GM19238 (cell line): ENCODE measurements around the gene GIMAP7.
"Not testable (repeated sequence)": the region's sequence is repeated elsewhere in the genome, so short reads cannot be mapped to it uniquely, and the experiment has no call there.

Experiments used
- DNase-seq: peaks from one replicate; pipeline ENCODE4 v3.0.0; 2011; ENCODE audit warnings: low spot score; ENCODE audit not compliant: insufficient read length

The GIMAP7 gene

DNA sequence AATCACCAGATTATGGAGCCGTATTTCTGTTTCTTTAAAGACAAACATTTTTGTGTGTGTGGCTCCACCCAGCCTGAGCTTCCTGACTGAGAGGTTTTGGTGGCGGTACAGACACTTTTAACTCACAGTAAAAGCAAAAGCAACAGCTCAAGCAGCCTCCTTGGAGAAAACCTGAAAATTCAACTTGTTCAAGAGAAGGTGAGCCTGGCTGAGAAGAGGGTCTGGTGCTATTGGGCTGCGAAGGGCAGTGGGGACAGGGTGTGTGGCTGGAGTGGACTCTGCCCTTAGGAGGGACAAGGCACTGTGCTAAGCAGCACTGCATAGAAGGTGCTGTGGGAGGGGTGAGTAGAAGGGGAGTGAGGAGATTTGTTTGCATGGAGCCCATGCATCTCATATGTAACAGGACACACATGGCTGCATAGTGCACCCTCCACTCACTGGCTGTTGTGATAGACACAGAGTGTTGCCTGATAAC is at the start of gene GIMAP7:
TSS of gene GIMAP7 (plus strand) at position 125 of the 475 bp plus-strand sequence. CDS start 5,103 bp downstream, outside the sequence.
- no peak for DNase-seq

DNA sequence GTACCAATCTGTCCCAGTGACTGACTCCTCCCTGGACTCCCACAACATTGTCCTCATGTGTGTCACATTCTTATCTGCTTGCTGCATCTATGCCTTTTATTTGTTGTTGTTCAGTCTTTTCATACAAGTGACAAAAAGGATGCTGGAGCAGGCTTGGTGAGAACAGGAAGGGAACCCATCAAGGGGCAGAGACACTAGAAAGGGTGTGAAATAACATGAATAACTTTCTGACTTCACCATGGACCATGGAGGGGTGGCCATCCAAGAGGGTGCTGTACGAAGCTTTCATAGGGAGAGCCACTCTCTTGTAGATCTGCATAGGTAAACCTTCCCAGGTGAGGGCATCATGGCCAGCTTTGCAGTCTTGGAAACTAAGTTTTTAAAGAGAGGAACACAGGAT is 49.7 kb upstream of the GIMAP7 start:
- no peak for DNase-seq

DNA sequence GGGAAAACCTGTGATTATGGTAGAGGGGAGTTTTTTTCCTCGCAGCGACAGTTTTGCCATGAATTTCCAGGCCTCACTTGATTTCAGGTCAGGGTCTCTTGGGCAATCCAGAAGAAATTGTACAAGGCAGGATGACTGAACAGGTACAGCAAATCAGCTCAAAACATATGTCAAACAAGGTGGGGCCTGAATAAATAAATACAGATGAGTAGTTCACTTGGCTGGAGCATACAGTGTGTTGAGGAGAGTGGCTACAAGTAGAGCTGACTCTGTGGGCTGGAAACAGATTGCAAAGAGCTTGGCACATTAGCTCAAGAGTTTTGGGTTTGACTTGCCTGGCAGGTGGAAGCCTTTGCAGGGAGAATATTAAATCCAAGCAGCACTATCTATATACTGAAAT is 49.3 kb upstream of the GIMAP7 start:
- DNase-seq, result no peak

DNA sequence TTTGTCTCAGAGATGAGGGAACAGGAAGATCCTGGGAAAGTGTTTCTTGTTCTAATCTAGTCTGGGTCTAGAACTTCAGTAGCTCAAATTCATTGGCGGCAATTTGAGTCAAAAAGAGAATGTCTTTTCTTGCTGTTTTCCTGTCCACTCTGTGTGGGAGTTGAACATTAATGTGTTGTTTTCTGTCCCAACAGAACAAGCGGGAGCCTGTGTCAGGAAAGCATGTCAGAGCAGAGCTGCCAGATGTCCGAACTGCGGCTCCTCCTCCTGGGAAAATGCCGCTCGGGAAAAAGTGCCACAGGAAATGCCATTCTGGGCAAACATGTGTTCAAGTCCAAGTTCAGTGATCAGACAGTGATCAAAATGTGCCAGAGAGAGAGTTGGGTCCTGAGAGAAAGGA is 48.2 kb upstream of the GIMAP7 start:
- DNase-seq, result no peak

DNA sequence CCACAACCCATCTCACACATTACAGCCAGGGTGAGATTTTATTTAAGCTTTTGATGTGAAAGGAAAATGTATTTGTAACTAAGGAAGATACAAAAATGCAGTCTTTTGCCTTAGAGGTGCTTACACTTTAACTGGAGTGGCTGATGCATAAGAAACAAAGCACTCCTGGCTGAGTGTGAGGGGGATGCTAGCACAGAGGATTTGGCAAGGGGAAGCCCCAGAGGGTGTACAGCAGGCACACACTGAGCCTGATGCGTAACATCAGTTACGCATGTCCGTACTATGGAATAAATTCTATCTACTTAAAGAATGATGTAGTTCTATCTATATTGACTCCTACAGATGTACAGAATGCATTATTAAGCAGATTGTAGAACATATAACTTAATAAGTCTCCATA is 46.4 kb upstream of the GIMAP7 start:
- DNase-seq, result no peak

DNA sequence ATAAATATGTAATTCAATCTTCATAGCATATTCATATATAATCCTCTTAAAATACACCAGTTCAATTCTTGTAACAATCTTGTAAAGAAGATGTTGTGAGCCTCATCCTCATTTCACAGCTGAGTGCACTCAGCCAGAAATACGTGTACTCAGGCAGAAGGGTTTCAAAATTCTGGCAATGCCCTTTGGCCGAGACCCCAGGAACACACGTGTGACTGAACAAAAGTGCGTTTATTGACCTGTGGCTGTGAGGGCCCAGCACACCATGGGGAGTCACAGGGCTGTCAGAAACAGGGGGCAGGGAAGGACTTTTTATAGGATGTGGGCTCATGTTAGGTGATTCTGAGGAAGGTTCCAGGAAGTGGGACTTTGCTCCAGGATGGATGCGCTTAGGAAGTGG is 42.8 kb upstream of the GIMAP7 start:
- no peak for DNase-seq

DNA sequence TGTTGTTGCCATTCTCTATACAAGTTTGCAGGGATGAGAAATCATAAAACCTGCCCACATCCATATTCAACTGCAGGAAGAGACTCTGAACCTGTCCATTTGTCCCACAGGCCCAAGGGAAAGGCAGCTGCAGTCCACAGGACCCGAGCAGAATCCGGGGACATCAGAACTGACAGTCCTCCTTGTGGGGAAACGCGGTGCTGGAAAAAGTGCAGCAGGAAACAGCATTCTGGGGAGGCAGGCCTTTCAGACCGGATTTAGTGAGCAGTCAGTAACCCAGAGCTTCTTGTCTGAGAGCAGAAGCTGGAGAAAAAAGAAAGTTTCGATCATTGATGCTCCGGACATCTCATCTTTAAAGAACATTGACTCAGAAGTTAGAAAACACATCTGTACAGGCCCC is 40.8 kb upstream of the GIMAP7 start:
- DNase-seq, result no peak

DNA sequence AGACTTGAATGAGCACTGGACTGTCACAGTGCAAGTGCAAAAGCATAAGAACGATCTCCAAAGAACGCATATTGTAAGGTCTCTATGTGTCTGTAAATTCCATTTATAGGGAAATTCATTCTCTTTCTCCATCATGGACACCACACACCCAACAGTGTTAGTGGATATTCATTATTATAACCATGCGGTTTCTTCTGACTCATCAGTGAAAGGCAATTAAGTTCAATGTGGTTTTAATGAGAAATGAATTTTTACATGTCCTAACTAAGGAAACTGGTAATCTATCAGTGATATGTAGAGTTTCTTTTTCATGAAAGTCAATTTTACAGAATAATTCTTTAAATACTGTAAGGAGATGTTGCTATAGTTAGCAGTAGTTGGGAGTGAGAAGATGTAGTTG is 38.4 kb upstream of the GIMAP7 start:
- DNase-seq, result no peak

DNA sequence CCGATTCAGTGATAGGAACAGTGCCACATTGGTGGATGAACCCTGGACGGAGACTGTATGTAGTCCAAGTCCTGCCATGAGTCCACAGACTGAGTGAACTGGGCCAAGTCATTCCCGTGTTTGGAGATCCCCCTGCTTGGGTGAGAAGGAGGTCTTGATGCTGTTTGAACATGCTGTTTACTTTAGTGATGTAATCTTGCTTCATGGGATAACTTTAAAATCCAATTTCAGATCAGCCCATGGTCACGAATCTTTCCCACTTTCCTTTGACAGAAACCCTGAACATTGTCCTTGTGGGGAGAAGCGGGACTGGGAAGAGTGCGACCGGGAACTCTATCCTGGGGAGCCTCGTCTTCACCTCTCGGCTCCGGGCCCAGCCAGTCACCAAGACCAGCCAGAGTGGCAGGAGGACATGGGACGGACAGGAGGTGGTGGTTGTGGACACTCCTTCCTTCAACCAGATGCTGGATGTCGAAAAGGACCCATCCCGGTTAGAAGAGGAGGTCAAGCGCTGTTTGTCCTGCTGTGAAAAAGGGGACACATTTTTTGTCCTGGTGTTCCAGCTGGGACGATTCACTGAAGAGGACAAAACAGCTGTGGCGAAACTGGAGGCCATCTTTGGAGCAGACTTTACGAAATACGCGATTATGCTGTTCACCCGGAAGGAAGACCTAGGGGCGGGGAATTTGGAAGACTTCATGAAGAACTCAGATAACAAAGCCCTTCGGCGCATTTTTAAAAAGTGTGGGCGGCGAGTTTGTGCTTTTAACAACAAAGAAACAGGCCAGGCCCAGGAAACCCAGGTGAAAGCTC is 37.6 kb upstream of the GIMAP7 start:
- no peak for DNase-seq

DNA sequence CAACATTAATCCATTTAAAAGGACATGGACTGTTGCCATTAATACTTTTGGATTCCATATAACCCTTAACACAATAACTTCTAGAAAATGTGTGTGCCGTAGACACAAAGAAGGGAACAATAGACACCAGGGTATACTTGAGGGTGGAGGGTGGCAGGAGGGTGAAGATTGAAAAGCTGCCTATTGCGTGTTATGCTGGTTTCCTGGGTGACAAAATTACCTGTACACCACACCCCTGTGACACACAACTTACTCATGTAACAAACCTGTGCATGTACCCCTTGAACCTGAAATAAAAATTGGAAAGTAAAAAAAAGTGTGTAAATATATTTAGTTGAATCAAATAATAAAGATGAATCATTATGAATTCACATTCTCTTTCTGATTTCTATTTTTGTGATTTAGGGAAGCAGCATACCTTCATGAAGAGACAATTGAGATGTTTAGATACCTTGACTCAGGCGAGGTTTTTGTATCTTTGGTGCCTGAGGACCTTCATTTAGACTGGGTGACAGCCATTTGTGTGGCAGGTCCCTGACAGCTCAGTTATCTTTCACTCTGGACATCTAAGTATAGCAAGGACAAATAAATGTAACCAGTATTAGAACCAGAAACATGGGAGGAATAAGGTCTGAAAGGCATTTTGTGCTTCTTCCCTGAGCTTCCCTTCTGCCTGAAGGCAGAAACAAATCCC is 35.5 kb upstream of the GIMAP7 start:
- DNase-seq, result no peak

DNA sequence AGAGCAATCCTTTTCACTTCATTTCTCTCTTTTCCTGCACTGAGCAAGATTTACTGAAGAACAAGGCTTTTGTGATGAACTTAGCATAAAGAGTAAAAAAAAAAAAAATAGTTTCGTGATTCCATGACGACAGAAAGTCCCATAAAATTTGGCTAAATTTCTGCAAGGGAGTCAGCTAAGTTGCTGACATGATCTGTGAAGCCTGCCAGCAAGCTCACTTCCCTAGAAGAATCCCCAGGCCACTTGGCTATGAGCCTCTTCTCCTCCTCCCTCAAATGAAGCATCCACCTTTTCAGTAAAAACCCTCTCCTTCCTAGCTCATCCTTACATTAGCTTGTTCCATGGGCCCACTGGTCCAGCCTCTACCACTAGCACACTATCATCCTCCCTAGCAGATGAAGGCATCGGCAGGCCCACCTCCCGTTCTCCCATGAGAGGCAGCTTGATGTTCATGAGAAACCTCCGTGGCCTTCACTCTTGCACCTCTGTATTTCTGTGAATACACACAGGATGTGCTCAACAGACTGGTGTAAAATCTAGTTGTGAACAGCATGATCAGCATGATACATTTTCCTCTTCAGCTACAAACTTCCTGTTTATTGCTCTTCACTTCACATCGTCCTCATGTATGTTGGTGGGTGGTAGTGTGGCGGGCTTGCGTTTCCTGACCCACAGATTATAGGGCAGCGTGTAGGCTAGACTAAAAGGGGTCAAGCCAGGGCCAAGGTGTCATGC is 33.3 kb upstream of the GIMAP7 start:
- no peak for DNase-seq

DNA sequence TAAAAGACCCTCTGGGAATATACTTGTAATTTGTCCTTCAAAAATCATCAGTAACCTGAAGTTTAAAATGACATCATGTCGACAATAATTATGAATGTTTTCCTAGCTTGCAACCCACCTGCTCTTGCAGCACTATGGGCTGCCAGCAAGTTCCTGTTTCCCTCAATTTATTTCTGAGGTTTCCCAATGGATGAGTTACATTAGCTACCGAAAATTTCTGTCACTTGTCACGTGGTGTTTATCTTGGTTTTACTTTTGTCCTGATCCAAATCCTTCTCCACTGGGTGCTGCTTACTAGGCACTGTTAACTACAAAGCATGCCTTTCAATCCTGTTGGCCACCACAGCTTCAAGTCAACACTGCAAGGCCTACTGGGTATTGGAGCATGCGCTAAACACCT is 32.8 kb upstream of the GIMAP7 start:
- DNase-seq, result no peak

DNA sequence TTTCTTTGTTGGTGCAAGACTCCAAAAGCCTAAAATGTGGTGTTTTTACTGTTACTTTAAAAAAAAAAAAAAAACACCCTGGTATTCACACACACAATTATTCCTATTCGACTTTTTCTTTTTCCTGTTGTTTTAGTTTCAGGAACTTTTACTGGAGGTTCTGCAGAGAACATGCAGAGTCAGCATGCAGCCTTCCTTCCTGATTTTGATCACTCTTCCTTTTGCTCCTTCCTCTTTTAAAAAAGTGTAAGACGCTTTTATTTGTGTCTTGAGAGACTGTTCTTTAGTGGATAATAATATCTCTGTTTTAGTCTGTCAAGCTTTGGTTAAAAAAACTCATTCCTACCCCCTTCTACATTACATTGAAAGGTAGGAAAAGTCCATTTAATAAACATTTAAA is 31.2 kb upstream of the GIMAP7 start:
- DNase-seq, result not testable (repeated sequence)

DNA sequence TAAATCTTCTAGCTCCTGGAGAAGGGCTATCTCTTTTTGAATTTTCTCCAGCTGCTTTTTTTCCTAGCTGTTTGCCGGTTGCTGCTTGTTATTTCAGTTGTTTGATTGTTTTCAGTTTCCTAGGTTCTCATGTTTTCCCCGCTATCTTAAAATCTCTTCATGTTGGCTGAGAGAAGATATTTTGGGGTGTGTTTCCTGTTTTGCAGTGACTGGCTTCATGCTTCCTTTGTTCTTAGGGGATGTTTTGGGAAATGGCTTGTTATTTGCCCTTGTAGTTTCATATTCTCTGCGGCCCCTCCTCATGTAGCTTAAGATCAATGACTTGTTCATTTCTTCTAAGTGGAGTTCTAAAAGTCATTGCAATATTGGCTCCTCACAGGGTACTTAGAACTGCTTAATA is 30.6 kb upstream of the GIMAP7 start:
- DNase-seq, result not testable (repeated sequence)

DNA sequence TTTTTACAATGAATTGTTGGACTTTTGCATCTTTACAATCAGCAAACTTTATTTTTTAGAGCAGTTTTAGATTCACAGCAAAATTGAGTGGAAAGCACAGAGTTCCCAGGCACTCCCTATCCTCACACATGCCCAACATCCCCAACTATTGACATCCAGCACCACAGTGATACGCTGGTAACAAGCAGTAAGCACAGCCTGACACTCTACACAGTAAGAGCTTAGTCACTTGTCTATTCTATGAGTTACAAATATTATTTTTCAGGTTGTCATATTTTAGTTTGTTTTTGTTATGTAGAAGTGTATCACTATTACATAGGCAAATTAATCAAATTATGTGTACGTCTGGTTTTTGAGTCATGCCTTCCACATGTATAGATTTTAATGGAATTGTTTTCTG is 27.0 kb upstream of the GIMAP7 start:
- DNase-seq, result no peak

DNA sequence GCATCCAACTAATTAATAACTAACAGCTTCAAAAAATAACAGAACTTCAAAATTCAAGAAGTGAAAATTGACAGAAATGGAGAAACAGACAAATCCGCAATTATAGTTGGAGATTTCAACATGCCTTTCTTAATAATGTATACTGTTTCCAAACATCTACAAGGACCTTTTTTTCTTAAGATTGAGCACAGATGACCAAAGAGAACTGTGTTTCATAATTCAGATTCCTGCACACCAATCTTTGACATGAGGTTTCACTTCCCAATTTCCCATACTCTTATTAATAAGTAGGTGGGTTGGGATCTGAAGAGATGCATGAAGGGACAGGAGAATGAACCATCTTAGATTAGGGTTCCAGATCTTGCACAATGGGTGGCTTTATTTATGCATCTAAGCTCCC is 24.9 kb upstream of the GIMAP7 start:
- no peak for DNase-seq

DNA sequence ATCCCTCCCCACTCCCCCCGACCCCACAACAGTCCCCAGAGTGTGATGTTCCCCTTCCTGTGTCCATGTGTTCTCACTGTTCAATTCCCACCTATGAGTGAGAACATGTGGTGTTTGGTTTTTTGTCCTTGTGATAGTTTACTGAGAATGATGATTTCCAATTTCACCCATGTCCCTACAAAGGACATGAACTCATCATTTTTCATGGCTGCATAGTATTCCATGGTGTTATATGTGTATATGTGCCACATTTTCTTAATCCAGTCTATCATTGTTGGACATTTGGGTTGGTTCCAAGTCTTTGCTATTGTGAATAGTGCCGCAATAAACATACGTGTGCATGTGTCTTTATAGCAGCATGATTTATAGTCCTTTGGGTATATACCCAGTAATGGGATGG is 21.2 kb upstream of the GIMAP7 start:
- not testable (repeated sequence) for DNase-seq

DNA sequence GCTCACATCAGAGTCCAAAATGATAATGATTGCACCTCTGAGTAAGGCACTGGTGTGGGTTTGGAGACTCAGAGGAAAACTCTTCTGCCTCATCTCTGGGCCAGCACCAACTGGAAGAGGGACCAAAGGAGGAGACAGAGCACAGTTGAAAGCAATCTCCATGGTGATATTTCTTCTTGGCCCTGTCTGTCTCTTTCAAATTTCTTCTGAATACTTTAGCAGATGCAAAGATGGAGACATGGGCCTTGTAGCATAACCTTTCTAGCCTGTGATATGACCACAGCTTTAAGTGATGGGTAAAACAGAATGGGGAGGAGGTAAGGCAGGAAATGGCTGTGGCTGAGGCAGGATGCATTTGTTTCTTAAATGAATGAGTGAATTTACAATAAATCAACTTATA is 12.2 kb upstream of the GIMAP7 start:
- DNase-seq, result no peak

DNA sequence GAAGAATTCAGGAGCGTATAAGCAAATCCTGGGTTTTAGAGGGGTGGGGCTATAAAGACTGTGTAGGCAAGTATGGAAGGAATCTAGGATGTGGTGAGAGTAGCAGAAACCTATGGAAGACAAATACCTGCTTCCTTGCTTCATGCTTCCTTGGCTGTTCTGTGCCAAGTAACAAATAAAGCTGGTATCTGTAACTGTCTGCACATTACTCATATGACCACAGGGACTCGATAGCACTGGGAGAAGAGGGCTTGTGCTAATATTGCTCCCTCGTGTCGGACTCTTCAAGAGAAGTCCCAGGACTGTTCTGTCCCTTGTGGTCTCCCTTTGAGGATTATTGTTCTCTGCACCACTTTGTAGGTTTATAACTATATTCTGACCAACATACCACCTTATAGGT is 11.5 kb upstream of the GIMAP7 start:
- DNase-seq, result no peak

DNA sequence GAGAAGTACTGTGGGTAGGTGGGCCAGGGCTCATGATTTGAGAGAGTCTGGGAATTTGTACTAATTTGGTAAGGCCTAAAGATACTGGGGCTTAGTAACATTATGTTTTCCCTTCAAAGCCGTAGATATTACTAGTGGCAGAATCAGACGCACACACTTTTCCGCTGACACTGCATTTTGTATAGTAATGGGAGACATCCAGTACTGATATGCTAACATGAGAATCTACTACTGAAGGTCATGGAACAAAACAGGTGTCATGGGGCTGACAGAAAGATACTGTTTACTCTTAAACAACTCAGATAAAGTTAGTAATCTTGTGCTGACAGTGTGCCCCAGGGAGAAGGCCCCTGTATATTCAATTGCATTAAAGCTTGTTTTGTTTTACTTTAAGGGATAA is 11.1 kb upstream of the GIMAP7 start:
- DNase-seq, result no peak

DNA sequence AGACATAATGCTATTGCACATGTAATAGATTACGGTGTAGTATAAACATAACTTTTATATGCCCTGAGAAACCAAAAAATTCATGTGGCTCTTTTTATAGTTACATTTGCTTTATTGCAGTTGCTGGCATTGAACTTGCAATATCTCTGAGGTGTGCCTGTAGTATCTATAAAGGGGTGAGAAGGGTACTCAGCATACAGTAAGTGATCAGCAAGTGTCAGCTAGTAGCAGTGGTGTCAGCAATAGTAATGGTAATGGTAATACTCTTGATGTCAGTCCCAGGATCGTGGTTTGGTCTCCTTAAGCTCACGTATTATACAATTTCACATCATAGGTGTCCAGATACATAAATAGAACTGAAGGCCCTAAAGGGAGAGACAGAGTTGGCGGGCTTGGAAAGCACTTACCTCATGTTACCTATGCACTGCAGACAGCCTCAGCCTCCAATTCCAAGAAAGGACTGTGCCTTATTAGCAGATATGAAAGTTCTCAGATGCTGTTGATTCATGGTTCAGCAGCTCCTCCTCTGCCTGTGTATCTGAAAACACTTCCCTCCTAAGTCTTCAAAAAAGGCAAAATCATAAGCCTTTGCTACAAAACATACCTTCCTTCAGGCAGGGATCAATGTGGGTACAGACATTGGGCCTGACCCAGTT is 6.6 kb upstream of the GIMAP7 start:
- DNase-seq, result no peak

DNA sequence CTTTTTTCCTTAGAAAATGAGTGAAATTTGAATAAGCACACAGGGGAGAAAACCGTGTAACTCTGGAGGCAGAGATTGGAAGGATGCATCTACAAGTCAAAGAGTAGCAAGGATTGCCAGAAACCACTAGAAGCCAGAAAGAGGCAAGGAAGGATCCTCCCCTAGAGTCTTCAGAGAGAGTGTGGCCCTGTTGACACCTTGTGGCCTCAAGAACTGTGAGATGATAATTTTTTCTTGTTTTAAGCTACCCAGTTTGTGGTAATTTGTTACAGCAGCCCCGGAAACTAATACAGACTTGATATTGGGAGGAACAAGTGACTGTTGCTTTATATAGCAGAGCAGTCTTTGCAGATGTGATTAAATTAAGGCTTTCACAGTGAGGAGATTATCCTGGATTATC is 3.6 kb upstream of the GIMAP7 start:
- DNase-seq, result no peak
